HTERT RPE-1 (cell line): Measurements from ENCODE around the gene IL3.
"Not testable (repeated sequence)": the region's sequence is repeated elsewhere in the genome, so short reads cannot be mapped to it uniquely, and the experiment has no call there.

Experiments used
- in situ Hi-C: fragments of 300-500 bp; cut with MboI; formaldehyde crosslinking; loops from 4 replicates; pipeline ENCODE4 v1.14.3; 2020; ENCODE audit warnings: low sequenced_read_pairs

IL3 gene

DNA sequence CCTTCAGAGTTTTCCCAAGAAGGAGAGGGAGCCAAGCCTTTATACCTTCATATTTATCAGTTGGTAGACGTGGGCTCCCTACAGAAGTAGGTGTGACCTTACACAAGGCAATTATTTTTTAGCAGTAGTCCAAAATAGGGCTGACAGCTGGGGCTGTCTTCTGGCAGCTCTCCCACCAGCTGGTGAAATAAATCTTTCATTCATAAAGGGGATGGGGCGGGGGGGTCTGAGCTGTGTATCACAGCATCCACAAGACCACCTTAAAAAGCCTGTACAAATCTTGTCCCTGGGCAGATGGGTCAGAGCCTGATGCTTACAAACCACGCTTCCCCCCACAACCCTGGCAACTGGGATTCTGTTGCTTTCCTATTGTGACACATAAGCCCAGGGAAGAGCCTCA is 32.8 kb downstream of the IL3 start:
- in situ Hi-C loops = no loop called here

DNA sequence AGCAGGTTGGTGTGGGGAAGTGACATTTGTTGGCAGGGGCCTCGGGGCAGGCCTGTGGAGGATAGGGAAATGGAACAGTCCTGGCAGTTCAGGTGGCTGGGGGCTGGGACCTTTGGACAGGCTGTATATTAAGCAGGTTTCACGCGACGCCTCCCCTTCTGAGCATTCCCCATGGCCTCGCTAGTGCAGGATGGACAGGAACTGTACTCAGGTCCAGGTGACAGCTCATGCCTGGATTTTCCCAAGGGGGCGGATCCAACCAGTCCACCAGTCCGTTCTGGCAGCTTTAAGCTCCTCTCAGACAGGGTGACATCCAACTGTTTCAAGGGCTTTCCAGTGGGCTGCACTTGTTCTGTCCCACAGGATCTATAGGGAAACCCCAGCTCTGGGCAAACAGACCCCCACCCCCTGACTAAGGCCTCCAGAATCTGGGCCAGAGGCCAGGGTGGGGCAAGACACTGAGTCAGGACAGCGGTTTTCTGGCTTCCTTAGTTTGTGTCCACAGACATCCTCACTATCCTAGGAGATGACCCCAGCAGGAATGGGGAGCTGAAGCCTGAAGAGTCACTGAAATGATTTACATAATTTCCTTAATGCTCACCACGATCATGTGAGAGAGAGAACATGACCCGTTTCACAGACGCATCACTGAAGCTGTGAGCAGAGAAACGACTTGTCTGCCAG is 34.1 kb downstream of the IL3 start:
- in situ Hi-C loops = no loop called here

- in situ Hi-C loops = no loop called here
These were observed 34.6 kb downstream of the IL3 start for GRCh38 chr5:132095077-132095410.

GRCh38 chr5:132095424-132095972 is 35.0 kb downstream of the IL3 start:
- in situ Hi-C loops = no loop called here

GRCh38 chr5:132096904-132097303 is 36.4 kb downstream of the IL3 start:
- in situ Hi-C loops = no loop called here

DNA sequence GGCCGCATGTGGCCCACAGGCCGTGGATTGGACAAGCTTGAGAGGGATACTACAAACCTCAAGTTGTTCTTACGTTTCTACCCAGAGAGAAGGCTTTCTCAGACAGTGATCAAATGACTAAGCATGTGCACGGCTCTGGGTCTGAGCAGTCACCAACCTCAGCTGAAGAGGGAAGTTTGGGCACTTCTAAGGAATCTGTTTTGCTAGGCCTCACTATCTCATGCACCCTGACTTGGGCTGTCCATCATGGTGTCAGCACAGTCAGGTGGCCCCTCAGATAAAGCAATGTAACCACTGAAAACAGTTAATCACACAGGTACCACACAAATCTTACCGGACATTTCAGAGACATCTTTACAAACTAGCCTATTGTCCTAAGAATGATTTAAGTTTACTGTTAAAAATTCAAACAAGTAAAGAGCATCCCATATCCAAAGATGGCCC is 37.7 kb downstream of the IL3 start:
- in situ Hi-C loops = no loop called here

DNA sequence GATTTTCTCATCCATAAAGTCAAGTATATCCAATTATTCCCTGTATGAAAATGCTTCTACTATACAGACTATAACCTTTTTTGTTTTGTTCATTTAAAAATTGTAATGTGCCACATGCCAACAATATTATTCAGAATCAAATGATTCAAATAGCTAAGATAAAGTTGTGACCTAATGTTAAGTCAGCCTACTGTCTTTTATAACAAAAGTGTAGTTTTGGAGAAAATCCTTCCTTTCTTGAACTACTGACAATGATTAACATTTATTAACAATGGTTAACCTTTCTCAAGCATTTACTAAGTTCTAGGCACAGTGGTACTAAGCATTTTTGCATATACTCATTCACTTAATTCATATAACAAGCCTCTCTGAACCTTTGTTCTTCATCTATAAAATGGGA is 38.2 kb downstream of the IL3 start:
- in situ Hi-C loops = no loop called here

- in situ Hi-C loops = no loop called here
These were observed 38.8 kb downstream of the IL3 start for GRCh38 chr5:132099076-132099748.

DNA sequence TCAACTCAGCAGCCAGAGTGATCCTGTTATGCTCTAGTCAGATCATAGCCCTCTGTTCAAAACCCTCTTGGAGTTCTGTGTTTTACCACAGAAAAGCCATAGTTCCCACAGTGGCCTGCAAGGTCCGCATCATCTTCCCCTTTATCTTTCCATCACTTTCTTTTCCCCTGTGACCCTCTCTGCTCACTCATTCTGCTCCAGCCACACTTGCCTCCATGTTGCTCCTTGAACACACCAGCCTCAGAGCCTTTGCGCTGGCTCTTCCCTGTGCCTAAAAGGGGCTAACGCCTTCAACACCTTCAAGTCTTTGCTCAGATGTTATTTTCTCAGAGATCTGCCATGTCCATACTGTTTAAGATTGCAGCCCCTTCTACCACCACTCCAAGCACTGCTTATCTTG is 39.5 kb downstream of the IL3 start:
- in situ Hi-C loops = no loop called here

GRCh38 chr5:132100672-132101261 is 40.3 kb downstream of the IL3 start:
- in situ Hi-C loops = no loop called here

- in situ Hi-C loops = no loop called here
These were observed 41.0 kb downstream of the IL3 start for GRCh38 chr5:132101385-132101880.

DNA sequence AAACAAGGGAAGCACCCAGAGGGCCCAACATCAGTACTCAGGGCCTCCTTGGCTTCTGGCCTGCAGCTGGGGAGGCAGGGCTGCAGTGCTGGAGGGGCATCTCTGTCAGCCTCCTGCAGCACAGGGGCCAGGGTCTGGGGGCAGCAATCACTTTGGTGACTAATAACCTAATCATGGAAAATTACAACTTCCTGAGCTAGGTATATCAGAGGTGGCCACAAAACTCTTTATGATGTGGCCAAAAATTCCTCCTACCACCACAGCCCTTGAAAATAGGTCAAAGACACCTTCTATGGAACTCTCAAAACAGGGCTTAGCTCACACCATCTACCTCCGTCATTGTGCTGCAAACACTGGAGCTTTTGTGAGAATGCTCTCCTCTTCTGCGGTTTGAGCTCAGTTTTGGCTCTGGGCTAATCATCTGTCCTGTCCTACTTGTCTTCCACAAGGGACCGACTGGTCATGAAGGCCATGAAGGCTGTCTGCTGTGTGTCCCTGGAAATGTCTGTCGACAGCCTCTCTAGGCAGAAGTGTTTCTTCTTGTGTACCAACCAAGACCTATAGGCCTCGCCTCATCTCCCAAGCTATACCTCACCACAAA is 41.7 kb downstream of the IL3 start:
- in situ Hi-C loops = no loop called here

DNA sequence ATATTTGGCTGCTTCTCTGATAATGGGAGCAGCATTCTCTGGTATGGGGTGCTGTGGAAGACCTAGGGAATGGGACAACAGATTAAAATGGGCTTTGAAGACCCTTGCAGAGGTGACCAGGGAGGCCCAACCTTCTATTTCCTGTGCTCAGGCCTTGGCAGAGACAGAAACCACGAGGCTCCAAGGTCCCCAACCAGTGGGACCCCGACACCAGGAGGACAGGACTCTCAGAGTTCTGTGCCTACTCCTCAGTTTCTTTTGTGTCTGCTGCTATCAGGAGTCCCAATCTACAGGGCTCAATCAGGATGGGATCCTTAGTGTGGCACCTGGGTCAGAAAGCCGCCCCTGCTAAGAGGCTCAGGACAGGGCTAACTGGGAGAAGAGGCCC is 42.5 kb downstream of the IL3 start:
- in situ Hi-C loops = no loop called here

DNA sequence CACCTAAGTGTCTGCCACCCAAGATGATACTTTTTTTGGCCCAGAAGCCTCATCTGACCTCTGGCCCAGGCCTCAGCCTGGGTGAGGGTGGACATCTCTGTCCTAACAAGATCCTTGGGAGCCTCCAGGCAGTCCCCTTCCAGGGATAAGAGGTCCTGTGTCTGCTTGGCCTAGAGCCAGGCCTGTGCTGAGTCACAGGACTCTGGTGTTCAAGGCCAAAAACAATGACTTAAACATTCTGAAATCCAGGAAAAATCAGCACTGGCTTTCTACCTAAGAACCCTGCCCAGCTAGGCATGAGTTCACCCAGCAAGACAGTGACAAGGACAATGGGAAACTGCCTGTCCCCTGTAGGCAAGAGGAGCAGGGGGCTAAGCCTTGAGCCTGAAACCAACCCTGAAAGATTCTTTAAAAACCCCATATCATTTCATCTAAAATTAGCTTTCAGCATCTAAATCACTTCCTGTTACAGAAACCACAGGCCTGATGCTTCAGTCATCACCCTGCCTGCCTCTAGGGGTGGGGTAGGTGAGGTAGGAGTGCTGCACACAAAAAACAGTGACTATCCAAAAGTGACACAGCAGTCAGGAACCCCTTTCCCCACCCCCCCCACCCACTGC is 43.0 kb downstream of the IL3 start:
- in situ Hi-C loops = no loop called here

GRCh38 chr5:132103969-132104391 is 43.5 kb downstream of the IL3 start:
- in situ Hi-C loops = no loop called here

- in situ Hi-C loops = no loop called here
These were observed 44.1 kb downstream of the IL3 start for GRCh38 chr5:132104556-132104955.

DNA sequence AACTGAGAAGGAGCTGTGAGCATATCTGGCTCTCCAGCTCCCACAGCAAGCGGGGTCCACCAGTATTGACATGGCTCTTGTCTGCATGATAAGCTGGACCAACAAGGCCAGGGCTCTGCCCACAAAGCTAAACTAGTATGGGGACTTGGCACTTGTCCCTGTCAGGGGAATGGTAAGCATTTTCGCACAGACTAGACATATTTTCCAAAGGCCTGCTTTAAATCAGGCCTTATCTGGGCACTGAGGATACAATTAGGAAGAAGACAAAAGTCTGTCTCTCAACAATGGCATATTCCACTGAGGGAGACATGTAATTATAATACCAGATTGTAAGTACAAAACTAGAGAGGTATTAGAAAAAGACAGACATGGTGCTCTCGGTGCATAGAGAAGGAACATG is 45.2 kb downstream of the IL3 start:
- in situ Hi-C loops = no loop called here

- in situ Hi-C loops = not testable (repeated sequence)
These were observed 48.0 kb downstream of the IL3 start for GRCh38 chr5:132108495-132108894.

DNA sequence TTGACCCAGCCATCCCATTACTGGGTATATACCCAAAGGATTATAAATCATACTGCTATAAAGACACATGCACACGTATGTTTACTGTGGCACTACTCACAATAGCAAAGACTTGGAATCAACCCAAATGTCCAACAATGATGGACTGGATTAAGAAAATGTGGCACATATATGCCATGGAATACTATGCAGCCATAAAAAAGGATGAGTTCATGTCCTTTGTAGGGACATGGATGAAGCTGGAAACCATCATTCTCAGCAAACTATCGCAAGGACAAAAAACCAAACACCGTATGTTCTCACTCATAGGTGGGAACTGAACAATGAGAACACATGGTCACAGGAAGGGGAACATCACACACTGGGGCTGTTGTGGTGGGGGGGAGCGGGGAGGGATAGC is 48.5 kb downstream of the IL3 start:
- in situ Hi-C loops = not testable (repeated sequence)

- in situ Hi-C loops = no loop called here
These were observed 49.1 kb downstream of the IL3 start for GRCh38 chr5:132109494-132110053.

- in situ Hi-C loops = no loop called here
These were observed 49.7 kb downstream of the IL3 start for GRCh38 chr5:132110195-132110594.
